ENCODE measurements around the gene ANKRD40. TPM values are rescaled to one million over a fixed set of nuclear protein-coding genes. Genes with fewer than 3 reads are reported as not detected.

ANKRD40 gene
- total RNA-seq, 6 experiments from 2014 or later = 13.9 to 17.4 (median 15.1) TPM

GRCh38 chr17:50675627-50676026, 32.1 kb downstream of the ANKRD40 start:
- Histone ChIP-seq H3K4me1 (peaks cover 0 to 35% (median 16%) of the 10 kb centered on the region in 4 donors), H3K27ac (peak overlapping the region in 2 of 3 donors; percentile 10 to 49), H3K27me3 (no peaks in the 10 kb centered on the region), H3K9me3 (no peaks in the 10 kb centered on the region), H3K36me3 (peaks cover 0 to 39% (median 14%) of the 10 kb centered on the region in 4 donors), H3K4me3 (no peak overlapping the region)
- 37% methylated on average over 2 of the region's 7 CpGs for WGBS (ENCODE audit: insufficient coverage, low coverage, low lambda C conversion rate, missing lambda C conversion rate)
- TF ChIP-seq POLR2A (IDR thresholded peaks at IDR 0.05) (no peak), CTCF (IDR thresholded peaks at IDR 0.05) (peak in 1 of 4 donors; percentile 16)
- DNase-seq (peak; percentile 83 to 92 (median 85)), ATAC-seq (peak; percentile 72 to 88 (median 85))
- intact Hi-C loops (cut with DNase I) = no loop called here

- peaks cover 0 to 39% (median 14%) of the 10 kb centered on the region in 4 donors for H3K36me3 ChIP-seq
- no peaks in the 10 kb centered on the region for H3K9me3 ChIP-seq
- H3K4me3 ChIP-seq = no peak overlapping the region
- no peak for DNase-seq
- intact Hi-C loops (cut with DNase I) = no loop called here
- ATAC-seq = peak in 1 of 4 donors; percentile 6
- WGBS (ENCODE audit: insufficient coverage, low coverage, low lambda C conversion rate, missing lambda C conversion rate) = 68% methylated on average over 2 of the region's 3 CpGs
- peaks cover 0 to 39% (median 17%) of the 10 kb centered on the region in 4 donors for H3K4me1 ChIP-seq
- TF ChIP-seq CTCF (IDR thresholded peaks at IDR 0.05) (no peak), POLR2A (IDR thresholded peaks at IDR 0.05) (no peak)
- peak overlapping the region in 2 of 3 donors; percentile 10 to 49 for H3K27ac ChIP-seq
- no peaks in the 10 kb centered on the region for H3K27me3 ChIP-seq
Observed at GRCh38 chr17:50675190-50675589, 32.5 kb downstream of the ANKRD40 start.

- H3K36me3 ChIP-seq = peaks cover 0 to 33% (median 10%) of the 10 kb centered on the region in 4 donors
- TF ChIP-seq POLR2A (IDR thresholded peaks at IDR 0.05) (no peak), CTCF (IDR thresholded peaks at IDR 0.05) (no peak)
- ATAC-seq = peak in 2 of 4 donors; percentile 32 to 65
- DNase-seq = peak in 2 of 3 donors; percentile 42 to 61
- intact Hi-C loops (cut with DNase I) = no loop called here
- no peaks in the 10 kb centered on the region for H3K9me3 ChIP-seq
- H3K4me3 ChIP-seq = no peak overlapping the region
- H3K27me3 ChIP-seq = no peaks in the 10 kb centered on the region
- peaks cover 0 to 34% (median 12%) of the 10 kb centered on the region in 4 donors for H3K4me1 ChIP-seq
- 43% methylated on average over 11 of the region's 20 CpGs for WGBS (ENCODE audit: insufficient coverage, low coverage, low lambda C conversion rate, missing lambda C conversion rate)
- no peak overlapping the region for H3K27ac ChIP-seq
Observed at GRCh38 chr17:50672831-50673551, 34.7 kb downstream of the ANKRD40 start.

GRCh38 chr17:50672071-50672470, 35.6 kb downstream of the ANKRD40 start:
- H3K27me3 ChIP-seq = no peaks in the 10 kb centered on the region
- ATAC-seq = no peak
- no peak overlapping the region for H3K27ac ChIP-seq
- H3K36me3 ChIP-seq = peaks cover 0 to 24% (median 5%) of the 10 kb centered on the region in 4 donors
- intact Hi-C loops (cut with DNase I) = no loop called here
- WGBS (ENCODE audit: insufficient coverage, low coverage, low lambda C conversion rate, missing lambda C conversion rate) = 90% methylated on average over 4 of the region's 5 CpGs
- H3K9me3 ChIP-seq = no peaks in the 10 kb centered on the region
- no peak for DNase-seq
- no peak overlapping the region for H3K4me3 ChIP-seq
- H3K4me1 ChIP-seq = peaks cover 0 to 41% (median 16%) of the 10 kb centered on the region in 4 donors
- TF ChIP-seq POLR2A (IDR thresholded peaks at IDR 0.05) (no peak), CTCF (IDR thresholded peaks at IDR 0.05) (no peak)
